ENCODE results near the gene PNMA5.
"Not testable (repeated sequence)": the region's sequence is repeated elsewhere in the genome, so short reads cannot be mapped to it uniquely, and the experiment has no call there.

DNA sequence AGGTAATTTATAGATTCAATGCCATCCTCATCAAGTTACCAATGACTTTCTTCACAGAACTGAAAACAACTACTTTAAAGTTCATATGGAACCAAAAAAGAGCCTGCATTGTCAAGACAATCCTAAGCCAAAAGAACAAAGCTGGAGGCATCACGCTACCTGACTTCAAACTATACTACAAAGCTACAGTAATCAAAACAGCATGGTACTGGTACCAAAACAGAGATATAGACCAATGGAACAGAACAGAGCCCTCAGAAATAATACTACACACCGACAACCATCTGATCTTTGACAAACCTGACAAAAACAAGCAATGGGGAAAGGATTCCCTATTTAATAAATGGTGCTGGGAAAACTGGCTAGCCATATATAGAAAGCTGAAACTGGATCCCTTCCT is 23.3 kb upstream of the PNMA5 start:
- TF ChIP-seq, protein P1, sequence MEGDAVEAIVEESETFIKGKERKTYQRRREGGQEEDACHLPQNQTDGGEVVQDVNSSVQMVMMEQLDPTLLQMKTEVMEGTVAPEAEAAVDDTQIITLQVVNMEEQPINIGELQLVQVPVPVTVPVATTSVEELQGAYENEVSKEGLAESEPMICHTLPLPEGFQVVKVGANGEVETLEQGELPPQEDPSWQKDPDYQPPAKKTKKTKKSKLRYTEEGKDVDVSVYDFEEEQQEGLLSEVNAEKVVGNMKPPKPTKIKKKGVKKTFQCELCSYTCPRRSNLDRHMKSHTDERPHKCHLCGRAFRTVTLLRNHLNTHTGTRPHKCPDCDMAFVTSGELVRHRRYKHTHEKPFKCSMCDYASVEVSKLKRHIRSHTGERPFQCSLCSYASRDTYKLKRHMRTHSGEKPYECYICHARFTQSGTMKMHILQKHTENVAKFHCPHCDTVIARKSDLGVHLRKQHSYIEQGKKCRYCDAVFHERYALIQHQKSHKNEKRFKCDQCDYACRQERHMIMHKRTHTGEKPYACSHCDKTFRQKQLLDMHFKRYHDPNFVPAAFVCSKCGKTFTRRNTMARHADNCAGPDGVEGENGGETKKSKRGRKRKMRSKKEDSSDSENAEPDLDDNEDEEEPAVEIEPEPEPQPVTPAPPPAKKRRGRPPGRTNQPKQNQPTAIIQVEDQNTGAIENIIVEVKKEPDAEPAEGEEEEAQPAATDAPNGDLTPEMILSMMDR (IDR thresholded peaks at IDR 0.05; ENCODE audit: poor library complexity, severe bottlenecking): not testable (repeated sequence)
- not testable (repeated sequence) for TF ChIP-seq EP300 (conservative IDR thresholded peaks at IDR 0.05; ENCODE audit: poor library complexity, severe bottlenecking); REST (IDR thresholded peaks at IDR 0.05; ENCODE audit: borderline replicate concordance); RAD21 (conservative IDR thresholded peaks at IDR 0.05); SMC3 (conservative IDR thresholded peaks at IDR 0.05; ENCODE audit: poor library complexity); POLR2AphosphoS5 (IDR thresholded peaks at IDR 0.05); EZH2 (IDR thresholded peaks at IDR 0.05; ENCODE audit: borderline replicate concordance, insufficient read depth, low read length, poor library complexity, severe bottlenecking); TAF1 (IDR thresholded peaks at IDR 0.05; ENCODE audit: low read depth); MXI1 (conservative IDR thresholded peaks at IDR 0.05; ENCODE audit: poor library complexity, severe bottlenecking)

Data from neural cell (in vitro differentiated cells).